ENCODE data around the gene FBXL7. TPM values are rescaled to one million over a fixed set of nuclear protein-coding genes. Genes with fewer than 3 reads are reported as not detected.

Gene FBXL7
- total RNA-seq, 1 donor from 2014 or later, result 21.6 TPM

DNA sequence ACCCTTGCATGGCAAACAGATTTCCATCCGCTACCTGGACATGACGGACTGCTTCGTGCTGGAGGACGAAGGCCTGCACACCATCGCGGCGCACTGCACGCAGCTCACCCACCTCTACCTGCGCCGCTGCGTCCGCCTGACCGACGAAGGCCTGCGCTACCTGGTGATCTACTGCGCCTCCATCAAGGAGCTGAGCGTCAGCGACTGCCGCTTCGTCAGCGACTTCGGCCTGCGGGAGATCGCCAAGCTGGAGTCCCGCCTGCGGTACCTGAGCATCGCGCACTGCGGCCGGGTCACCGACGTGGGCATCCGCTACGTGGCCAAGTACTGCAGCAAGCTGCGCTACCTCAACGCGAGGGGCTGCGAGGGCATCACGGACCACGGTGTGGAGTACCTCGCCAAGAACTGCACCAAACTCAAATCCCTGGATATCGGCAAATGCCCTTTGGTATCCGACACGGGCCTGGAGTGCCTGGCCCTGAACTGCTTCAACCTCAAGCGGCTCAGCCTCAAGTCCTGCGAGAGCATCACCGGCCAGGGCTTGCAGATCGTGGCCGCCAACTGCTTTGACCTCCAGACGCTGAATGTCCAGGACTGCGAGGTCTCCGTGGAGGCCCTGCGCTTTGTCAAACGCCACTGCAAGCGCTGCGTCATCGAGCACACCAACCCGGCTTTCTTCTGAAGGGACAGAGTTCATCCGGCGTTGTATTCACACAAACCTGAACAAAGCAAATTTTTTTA lies 436.7 kb downstream of the FBXL7 start:
- ATAC-seq (no peak), DNase-seq (no peak)
- intact Hi-C loops (cut with micrococcal nuclease), result no loop called here

DNA sequence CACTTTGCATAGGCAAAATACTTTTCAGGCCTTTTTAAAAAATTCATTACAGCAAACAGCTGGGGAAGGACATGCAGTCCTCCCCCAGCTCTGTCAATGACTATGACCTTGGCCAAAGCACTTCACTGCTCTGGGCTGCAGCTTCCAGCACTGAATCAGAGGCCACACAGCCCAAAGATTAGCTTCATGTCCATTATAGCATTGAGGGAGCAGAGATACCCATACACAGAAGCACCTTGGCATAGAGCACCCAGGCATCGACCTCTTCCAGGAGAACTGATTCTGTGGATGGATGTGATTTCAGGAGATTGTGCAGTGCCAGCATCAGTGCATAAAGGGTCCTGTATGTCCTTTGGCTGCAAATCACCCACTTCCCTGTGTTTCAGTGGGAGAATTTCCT lies 437.7 kb downstream of the FBXL7 start:
- DNase-seq, result no peak
- ATAC-seq, result peak; percentile 27
- intact Hi-C loops (cut with micrococcal nuclease), result no loop called here

DNA sequence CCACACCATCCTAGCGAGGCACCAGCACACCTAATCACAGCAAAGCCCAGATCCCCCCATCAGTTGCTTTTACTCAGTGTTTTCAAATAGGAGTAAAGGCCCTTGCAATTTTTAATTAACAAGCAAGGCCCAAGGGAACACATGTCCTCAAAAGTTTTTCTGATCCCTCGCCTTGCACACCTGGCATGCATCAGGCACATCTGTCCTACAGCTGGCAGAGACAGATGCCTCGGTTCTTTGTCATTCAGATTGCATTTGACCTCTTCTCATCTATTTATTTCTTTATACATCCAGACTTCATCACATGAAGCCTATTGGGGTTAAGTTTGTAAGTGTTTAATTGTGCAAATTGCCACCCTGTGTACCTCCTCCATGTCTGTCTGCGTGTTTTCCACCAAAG lies 438.2 kb downstream of the FBXL7 start:
- DNase-seq (no peak), ATAC-seq (no peak)
- intact Hi-C loops (cut with micrococcal nuclease), result no loop called here

DNA sequence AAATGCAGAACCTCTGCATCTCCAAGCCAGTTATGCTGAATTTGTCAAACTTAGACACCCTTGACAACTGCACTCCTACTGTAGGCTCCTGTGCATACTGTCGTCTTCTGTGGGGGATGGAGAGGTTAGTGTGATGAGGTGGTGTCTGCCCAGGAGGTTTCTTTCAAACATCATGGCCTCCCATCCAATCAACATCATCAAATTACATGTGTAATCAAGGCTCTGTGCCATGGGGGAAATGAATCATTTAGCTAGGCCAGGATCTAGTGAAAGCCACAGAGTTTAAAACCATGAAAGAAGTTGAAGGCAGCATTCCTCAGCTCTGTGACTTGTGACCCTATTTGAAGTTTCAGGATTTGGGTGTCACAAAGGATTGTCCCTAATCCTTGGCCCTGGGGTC lies 439.0 kb downstream of the FBXL7 start:
- DNase-seq, result no peak
- intact Hi-C loops (cut with micrococcal nuclease), result no loop called here
- no peak for ATAC-seq

DNA sequence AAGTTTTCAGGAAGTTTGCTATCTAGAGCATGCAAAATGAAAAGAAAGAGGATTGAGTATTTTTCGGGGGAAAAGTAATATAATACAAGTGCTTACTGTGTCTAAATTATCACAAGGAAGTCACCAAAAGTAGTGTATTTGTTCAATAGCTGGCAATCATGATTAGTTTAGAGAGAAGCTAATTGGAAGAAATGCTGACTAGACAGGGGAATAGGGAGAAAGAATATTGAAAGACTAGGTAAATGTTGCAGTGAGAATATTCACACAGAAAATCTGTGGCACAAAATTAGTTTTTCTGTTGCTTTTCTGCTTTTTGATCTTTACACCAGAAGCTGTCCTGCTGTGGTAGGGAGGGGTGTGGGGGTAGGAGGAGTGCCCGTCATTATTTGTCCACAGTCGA lies 440.9 kb downstream of the FBXL7 start:
- intact Hi-C loops (cut with micrococcal nuclease), result no loop called here
- no peak for ATAC-seq
- no peak for DNase-seq

DNA sequence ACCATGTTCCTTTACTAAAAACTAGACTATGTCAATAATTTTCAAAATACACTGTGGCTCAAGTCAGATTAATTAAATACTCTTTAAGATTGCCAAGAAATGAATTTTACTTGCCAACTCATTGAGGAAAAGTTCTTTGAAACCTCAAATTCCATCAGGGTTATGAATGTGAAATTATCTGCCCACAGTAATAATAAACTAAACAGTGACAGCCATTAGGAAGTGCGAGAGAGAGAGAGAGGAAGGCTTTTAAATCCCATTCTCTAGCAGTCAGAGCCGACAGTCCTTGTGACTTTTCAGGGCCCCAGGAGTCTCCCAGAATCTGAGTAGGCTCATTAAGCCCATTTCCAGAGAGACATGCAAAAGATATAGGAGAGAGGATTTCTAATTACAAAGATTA lies 443.5 kb downstream of the FBXL7 start:
- intact Hi-C loops (cut with micrococcal nuclease), result no loop called here
- DNase-seq (no peak), ATAC-seq (no peak)

DNA sequence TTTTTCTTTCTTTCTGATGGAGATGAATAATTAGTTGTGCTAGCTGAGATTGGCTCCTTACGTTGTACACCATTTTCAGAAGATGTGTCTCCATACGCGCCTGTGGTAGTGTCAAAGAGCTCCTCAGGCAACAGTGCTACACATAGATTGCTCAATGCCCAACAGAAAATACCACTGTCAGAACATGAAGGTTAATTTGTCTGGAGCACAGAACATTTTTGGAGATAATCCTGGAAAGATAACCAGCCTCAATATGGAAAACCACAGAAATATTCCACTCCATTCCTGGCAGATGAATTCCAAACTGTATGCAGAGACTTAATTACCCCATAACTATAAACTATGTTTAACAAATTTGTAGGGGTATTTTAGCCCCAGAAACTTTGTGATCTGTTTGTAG lies 446.0 kb downstream of the FBXL7 start:
- intact Hi-C loops (cut with micrococcal nuclease), result no loop called here
- no peak for DNase-seq
- no peak for ATAC-seq

DNA sequence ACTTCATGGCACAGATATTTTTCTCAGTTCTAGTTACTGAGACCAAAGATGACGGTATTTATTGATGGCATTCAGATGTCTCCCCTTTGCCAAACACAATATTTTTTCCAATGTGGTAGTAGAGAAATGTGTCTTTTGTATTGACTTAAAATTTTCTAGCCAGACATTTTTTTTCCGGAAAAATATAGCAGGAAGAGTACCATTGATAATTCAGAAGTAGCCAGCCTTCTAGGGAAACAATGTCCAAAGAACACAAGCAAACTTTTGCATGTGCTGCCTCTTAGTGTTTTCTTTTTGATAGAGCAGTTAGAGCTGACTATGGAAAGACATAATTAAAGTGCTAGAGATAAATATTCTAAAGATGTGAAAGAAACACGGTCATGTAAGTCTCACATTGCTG lies 448.2 kb downstream of the FBXL7 start:
- intact Hi-C loops (cut with micrococcal nuclease), result no loop called here
- no peak for ATAC-seq
- no peak for DNase-seq

DNA sequence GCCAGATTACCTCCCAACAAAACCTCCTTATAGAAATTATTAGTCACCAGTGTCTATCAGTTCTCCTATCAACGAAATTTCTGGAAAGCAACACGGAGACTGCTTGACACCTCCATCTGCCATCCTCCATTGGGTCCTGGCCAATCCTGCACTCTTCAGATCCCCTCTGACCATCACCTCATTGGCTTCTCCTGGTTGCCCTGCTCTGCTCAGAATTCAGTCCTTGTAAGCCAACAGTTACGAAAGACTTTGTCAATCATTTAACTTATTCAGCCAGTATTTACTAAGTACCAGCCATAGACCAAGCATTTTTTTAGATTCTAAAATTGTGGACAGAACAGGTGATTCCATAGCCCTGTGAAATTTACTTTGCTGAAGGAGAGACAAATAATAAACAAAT lies 451.1 kb downstream of the FBXL7 start:
- DNase-seq (no peak), ATAC-seq (no peak)
- intact Hi-C loops (cut with micrococcal nuclease), result no loop called here

DNA sequence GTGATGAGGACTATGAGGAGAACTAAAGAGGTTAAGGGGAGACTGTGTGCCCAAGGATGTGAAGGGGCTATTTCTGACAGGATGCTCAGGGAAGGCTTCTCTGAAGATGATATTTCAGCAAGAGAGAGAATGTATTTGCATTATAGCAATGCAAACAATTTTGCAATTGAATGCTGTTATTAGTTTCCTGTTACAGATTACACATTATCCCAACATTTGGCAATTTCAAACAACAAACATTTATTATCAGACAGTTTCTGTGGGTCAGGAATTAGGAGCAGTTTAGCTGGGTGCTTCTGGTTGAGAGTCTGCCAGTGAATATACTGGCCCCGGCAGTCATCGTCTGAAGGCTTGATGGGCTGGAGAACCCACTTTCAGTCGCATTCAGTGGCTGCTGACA lies 451.6 kb downstream of the FBXL7 start:
- DNase-seq (no peak), ATAC-seq (no peak)
- intact Hi-C loops (cut with micrococcal nuclease), result no loop called here

DNA sequence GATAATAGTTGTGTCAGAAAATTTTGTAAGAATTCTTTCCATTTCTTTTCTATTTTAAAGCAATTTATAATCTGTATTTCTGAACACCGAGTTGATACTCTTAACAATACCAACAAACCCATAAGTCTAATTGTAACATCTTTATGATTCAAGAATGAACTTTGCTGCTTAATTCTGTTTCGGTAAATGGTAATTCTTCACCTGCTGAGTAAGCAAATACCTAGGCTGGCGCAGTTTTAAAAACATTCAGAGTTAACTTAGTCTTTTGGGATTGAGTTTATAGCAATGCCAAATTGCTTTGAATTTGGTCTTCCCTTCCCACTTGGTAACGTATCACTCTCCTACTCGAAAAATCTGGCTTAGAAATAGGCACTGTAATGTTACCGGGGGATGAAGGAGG lies 456.6 kb downstream of the FBXL7 start:
- no peak for DNase-seq
- intact Hi-C loops (cut with micrococcal nuclease), result no loop called here
- no peak for ATAC-seq

DNA sequence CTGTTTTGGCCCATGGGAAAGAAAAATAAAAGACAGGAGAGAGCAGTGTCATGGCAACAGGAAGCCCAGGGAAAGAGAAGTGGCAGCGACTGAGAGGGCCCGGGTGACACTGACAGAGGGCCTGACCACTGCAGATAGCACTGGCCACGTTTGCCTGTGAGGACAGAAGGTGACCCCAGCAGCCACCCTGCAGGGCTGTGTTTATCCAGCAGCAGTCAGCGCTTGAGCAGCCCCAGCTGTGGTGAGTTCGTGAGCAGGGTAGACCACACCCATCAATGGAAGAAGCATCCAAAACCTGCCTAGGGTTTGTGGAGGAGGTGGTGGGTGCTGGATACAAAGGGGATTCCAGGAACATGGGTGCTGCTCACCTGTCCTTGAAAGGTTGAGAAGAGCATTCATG lies 457.1 kb downstream of the FBXL7 start:
- intact Hi-C loops (cut with micrococcal nuclease), result no loop called here
- DNase-seq (no peak), ATAC-seq (no peak)

DNA sequence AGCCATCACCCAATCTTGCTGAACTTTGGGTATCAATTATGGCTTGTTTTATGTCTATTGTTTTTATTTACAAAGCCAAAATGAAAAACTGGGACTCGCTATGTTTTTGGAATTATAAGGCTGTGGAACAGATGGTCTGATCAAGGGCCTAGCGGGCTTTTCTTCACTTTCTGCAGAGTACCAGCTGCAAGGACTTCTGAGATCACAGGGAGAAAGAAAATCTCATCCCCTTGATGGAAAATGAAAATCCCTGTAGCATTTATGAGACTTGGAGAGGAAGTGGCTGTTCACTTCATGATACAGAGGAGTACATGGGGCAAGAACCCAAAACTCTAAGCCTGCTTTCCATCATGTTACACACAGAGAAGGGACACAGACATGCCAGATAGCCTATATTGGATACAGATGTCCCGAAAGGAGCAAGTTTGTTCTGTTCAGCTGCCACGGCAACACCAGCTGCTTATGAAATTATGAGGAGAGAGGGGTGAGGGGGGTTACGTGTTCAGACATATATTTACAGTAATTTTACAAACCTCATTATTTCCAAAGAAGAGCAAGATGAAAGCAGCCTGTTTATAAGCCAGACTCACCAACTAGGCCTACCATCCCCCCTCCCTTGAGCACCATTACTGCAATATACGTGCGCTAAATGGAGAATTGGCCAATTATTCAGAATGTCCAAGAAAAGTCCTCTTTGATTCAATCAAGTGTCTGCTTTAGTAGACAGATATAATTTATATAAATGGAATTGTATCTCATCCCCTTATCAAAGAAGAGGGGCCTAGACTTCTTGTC lies 459.6 kb downstream of the FBXL7 start:
- peak; percentile 90 for ATAC-seq

DNA sequence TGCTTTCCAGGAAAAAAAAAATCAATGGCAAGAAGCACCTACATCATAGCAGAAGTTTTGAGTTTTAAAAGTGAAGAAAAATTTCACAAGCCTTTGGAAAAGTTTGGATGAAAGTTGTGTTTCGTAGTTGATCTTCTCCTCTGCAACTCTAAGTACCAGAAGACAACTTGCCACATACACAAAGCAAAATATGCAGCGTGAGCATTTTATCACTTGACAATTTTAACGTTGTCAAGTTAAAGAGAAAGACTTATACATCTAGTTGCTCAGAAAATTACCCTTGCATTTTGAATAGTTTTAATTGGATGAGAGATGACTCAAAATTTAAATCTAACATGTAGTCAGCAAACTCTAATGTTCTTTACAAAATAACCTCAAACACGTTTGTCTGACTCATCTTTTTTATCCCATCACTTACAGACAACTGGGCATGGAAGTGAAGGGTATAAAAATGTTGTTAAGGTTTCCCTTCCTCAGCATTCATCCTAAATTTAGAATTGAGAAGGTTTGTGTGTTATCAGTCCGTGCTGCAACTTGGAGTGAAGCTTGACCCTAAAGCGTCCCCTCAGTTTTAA lies 466.2 kb downstream of the FBXL7 start:
- DNase-seq, result no peak
- ATAC-seq, result no peak

More for the DNA sequence above, 459.6 kb downstream of the FBXL7 start:
- no peak for DNase-seq
- intact Hi-C loops (cut with micrococcal nuclease), result no loop called here

DNA sequence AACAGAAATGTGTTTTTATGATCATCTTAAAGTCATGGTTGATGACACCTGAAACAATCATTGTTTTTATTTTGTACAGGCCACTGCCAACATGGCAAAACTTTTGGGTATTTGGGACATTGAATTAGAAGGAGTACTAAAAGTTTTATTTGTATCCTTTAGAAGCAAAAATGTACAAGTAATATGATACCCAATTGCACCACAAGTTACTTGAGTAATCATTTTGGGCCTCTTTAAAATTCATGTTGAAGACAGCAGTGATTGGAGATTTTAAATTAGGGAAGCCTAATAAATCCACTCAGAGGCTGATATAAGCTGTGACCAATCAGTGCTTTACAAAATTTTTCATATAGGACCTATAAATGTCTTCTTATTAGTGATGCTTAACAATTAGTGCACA lies 466.7 kb downstream of the FBXL7 start:
- DNase-seq (no peak), ATAC-seq (no peak)
- intact Hi-C loops (cut with micrococcal nuclease), result no loop called here

More for the DNA sequence above, 466.2 kb downstream of the FBXL7 start:
- intact Hi-C loops (cut with micrococcal nuclease), result no loop called here

DNA sequence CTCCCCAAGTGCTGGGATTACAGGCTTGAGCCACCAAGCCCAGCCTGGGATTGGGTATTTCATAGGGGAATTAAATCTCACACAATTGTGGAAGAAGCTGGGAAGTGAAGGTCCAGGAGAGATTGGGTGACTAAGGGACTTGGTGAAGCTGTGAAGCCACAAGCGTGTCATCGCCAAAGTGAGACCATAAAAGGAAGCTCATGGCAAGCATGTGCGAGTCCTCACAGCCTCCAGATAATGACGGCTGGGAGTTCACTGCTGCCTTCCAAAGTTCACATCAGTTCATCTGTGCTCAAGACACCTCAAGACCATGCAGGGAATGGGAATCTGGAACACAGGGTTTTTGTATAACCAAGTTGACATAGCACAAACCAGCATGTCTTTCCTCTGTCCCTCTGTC lies 469.0 kb downstream of the FBXL7 start:
- DNase-seq (no peak), ATAC-seq (peak; percentile 71)
- intact Hi-C loops (cut with micrococcal nuclease), result no loop called here

DNA sequence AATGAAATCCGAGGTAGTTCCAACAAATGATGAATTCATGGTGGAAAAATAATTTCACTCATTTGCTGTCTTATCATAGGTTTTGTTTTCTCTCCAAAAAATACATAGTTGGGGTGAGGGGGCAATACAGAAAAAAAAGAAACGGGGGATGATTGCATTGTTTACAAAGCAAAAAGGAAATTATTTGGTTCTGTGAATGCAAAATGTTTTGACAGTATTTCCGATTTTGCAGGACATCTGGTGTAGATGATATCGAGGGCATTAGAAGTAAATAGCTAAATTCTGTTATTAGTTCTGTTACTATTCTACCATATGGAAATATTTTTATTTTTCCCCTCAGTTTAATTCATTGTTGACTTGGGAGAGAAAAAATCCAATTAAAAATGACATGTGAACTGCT lies 477.9 kb downstream of the FBXL7 start:
- intact Hi-C loops (cut with micrococcal nuclease), result no loop called here
- ATAC-seq, result no peak
- no peak for DNase-seq

DNA sequence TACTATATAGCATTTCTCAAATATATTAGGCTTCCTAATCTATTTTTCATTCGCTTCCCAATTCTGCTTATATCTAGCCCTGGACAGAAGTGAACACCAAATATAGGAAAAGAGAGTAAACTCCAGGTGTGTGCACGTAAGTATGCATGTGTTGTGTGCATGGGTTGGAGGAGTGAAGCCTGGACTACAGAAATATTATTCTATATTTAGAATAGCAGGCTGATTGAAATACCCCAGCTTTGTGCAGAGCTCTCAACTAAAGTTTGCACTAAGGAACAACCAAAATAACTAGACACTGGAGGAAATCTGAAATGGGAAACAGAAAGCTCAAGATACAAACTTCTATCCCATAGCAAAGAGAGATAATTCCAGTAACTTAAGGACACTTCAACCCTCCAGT lies 480.9 kb downstream of the FBXL7 start:
- ATAC-seq, result peak; percentile 59
- no peak for DNase-seq
- intact Hi-C loops (cut with micrococcal nuclease), result no loop called here

DNA sequence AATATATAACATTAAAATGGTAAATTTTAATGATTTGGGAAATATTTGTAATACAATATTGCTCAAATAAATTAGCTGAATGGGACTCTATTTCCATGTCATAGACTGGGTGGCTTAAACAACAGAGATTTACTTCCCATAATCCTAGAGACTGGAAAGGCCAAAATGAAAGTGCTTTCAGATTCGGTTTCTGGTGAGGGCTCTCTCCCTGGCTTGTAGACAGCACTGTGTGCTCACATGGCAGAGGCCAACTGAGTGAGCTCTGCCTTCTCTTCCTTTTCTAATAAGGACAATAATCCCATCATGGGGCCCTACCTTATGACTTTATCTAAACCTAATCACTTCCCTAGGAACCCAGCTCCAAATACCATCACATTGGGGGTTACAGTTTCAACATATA lies 483.4 kb downstream of the FBXL7 start:
- ATAC-seq (peak; percentile 52), DNase-seq (no peak)
- intact Hi-C loops (cut with micrococcal nuclease), result no loop called here
